IMR-90 (cell line): ENCODE results near the gene PHIP. TPM values are rescaled to one million over a fixed set of nuclear protein-coding genes. Genes with fewer than 3 reads are reported as not detected.

Experiments
- ATAC-seq: fragments of 200-7000 bp; cut with Tn5 transposase; 2 replicates; pipeline ENCODE4 v1.9.1; 2020; ENCODE audit warnings: low read depth, mild to moderate bottlenecking, moderate library complexity
- BruUV-seq: library from RNA; stranded (reverse); fragments of 400-500 nt; replicated peaks from 2 replicates; lab custom pipeline; 2021; lab: Mats Ljungman, UMichigan
- CTCF ChIA-PET: fragments of 300-600 bp; formaldehyde crosslinking; extraction: SDS; loops from one replicate; lab custom pipeline; 2021; ENCODE audit warnings: antibody characterized with exemption; lab: Yijun Ruan, JAX
- POLR2A ChIA-PET: fragments of 300-600 bp; sonication (Branson Sonifier 250); formaldehyde crosslinking; loops from one replicate; lab custom pipeline; 2022; ENCODE audit warnings: antibody characterized with exemption; ENCODE audit not compliant: unreplicated experiment; lab: Charles Lee
- DNase-seq: peaks from one replicate; pipeline ENCODE4 v3.0.0; 2013
- H2AFZ ChIP-seq: replicated peaks from 2 replicates; pipeline ENCODE3; 2013; ENCODE audit warnings: low read length, mild to moderate bottlenecking; ENCODE audit not compliant: poor library complexity
- H2AK5ac ChIP-seq: 2 replicates; pipeline ENCODE4 v1.6.1; 2013; ENCODE audit warnings: low read depth, low read length, inconsistent platforms
- H2AK9ac ChIP-seq: replicated peaks from 2 replicates; pipeline ENCODE3; 2013; ENCODE audit warnings: mild to moderate bottlenecking, low read depth, low read length, moderate library complexity; ENCODE audit not compliant: poor library complexity
- H2BK120ac ChIP-seq: 2 replicates; pipeline ENCODE4 v1.6.1; 2013; ENCODE audit warnings: low read depth, low read length, inconsistent platforms
- H2BK15ac ChIP-seq: 3 replicates; pipeline ENCODE4 v1.6.1; 2013; ENCODE audit warnings: low read depth, low read length, inconsistent platforms
- H2BK20ac ChIP-seq: 2 replicates; pipeline ENCODE4 v1.6.1; 2013; ENCODE audit warnings: low read depth, mild to moderate bottlenecking, inconsistent platforms, low read length, moderate library complexity
- H2BK5ac ChIP-seq: 2 replicates; pipeline ENCODE4 v1.6.1; 2013; ENCODE audit warnings: mild to moderate bottlenecking, low read depth, low read length, inconsistent platforms; ENCODE audit not compliant: poor library complexity, severe bottlenecking
- H3K14ac ChIP-seq: replicated peaks from 2 replicates; pipeline ENCODE4 v1.6.1; 2013; ENCODE audit warnings: low read depth, low read length, inconsistent platforms
- H3K18ac ChIP-seq: 2 replicates; pipeline ENCODE4 v1.6.1; 2013; ENCODE audit warnings: low read depth, low read length, control low read depth
- H3K23ac ChIP-seq: 2 replicates; pipeline ENCODE4 v1.6.1; 2013; ENCODE audit warnings: low read depth, low read length, inconsistent platforms
- H3K27ac ChIP-seq: 2 replicates; pipeline ENCODE4 v1.5.1; 2013; ENCODE audit warnings: mild to moderate bottlenecking, control low read depth, low read length; ENCODE audit not compliant: insufficient read depth
- H3K27me3 ChIP-seq: 2 replicates; pipeline ENCODE4 v1.6.1; 2013; ENCODE audit warnings: low read length; ENCODE audit not compliant: control insufficient read depth, insufficient read depth
- H3K36me3 ChIP-seq: 2 replicates; pipeline ENCODE4 v1.6.1; 2013; ENCODE audit warnings: low read length, mixed read lengths; ENCODE audit not compliant: control insufficient read depth, insufficient read depth
- H3K4ac ChIP-seq: 2 replicates; pipeline ENCODE4 v1.6.1; 2013; ENCODE audit warnings: low read depth, low read length, inconsistent platforms
- H3K4me1 ChIP-seq: 2 replicates; pipeline ENCODE4 v1.6.1; 2013; ENCODE audit warnings: low read length, mixed read lengths; ENCODE audit not compliant: control insufficient read depth, insufficient read depth
- H3K4me2 ChIP-seq: 2 replicates; pipeline ENCODE4 v1.6.1; 2013; ENCODE audit warnings: low read depth, mild to moderate bottlenecking, control low read depth, low read length, moderate library complexity
- H3K4me3 ChIP-seq: 2 replicates; pipeline ENCODE4 v1.5.1; 2013; ENCODE audit warnings: low read depth, mild to moderate bottlenecking, control low read depth, low read length, moderate library complexity; ENCODE audit not compliant: insufficient read depth
- H3K56ac ChIP-seq: 2 replicates; pipeline ENCODE4 v1.6.1; 2013; ENCODE audit warnings: low read length, inconsistent platforms; ENCODE audit not compliant: insufficient read depth; ENCODE audit errors: extremely low read depth
- H3K79me1 ChIP-seq, 2 experiments: 2 replicates each; pipeline ENCODE4 v1.6.1; 2013; ENCODE audit warnings: low read length in 2 of 2, inconsistent platforms in 1 of 2, low read depth in 1 of 2
- H3K9ac ChIP-seq: 2 replicates; pipeline ENCODE4 v1.6.1; 2013; ENCODE audit warnings: low read depth, low read length, control low read depth
- H3K9me1 ChIP-seq: 2 replicates; pipeline ENCODE4 v1.6.1; 2013; ENCODE audit warnings: low read length, inconsistent platforms; ENCODE audit not compliant: insufficient read depth
- H3K9me3 ChIP-seq: 2 replicates; pipeline ENCODE4 v1.6.1; 2013; ENCODE audit warnings: low read length; ENCODE audit not compliant: control insufficient read depth, insufficient read depth
- H4K20me1 ChIP-seq: 2 replicates; pipeline ENCODE4 v1.6.1; 2013; ENCODE audit warnings: low read length, inconsistent platforms; ENCODE audit not compliant: insufficient read depth
- H4K5ac ChIP-seq: 2 replicates; pipeline ENCODE4 v1.6.1; 2013; ENCODE audit warnings: mild to moderate bottlenecking, low read depth, low read length, control low read depth
- H4K8ac ChIP-seq, 2 experiments: 2 replicates each; pipeline ENCODE4 v1.6.1; 2013; ENCODE audit warnings: low read depth in 2 of 2, low read length in 2 of 2, control low read depth in 1 of 2, inconsistent platforms in 1 of 2
- H4K91ac ChIP-seq: 2 replicates; pipeline ENCODE4 v1.6.1; 2013; ENCODE audit warnings: low read depth, low read length, inconsistent platforms; ENCODE audit not compliant: insufficient read depth
- FOS ChIP-seq: fragments of 150-350 bp; IDR thresholded peaks from 2 replicates; pipeline ENCODE4 v1.6.1; 2016; ENCODE audit warnings: low read depth, low read length
- MAFK ChIP-seq: IDR thresholded peaks from 2 replicates; pipeline ENCODE4 v1.6.1; 2012; ENCODE audit warnings: low read depth, low read length, improper control_type of control experiment
- MXI1 ChIP-seq: IDR thresholded peaks from 2 replicates; pipeline ENCODE4 v1.6.1; 2012; ENCODE audit warnings: low read depth, mild to moderate bottlenecking, low read length, moderate library complexity, borderline replicate concordance
- NFE2L2 ChIP-seq: fragments of 150-350 bp; IDR thresholded peaks from 2 replicates; pipeline ENCODE4 v1.6.1; 2016; ENCODE audit warnings: low read depth, mild to moderate bottlenecking, low read length
- RAD21 ChIP-seq: IDR thresholded peaks from 2 replicates; pipeline ENCODE4 v1.6.1; 2012; ENCODE audit warnings: low read length, improper control_type of control experiment
- WGBS, 2 experiments: methylation state at CpG; one replicate each; pipeline versions ENCODE4 v1.1.5 to v1.1.7; 2013; ENCODE audit warnings: missing lambda C conversion rate in 2 of 2; ENCODE audit not compliant: insufficient read length in 1 of 2; ENCODE audit errors: extremely low coverage in 2 of 2; 5-methylcytosine and 5-hydroxymethylcytosine counted together
- dilution Hi-C: fragments of 300-500 bp; cut with HindIII; formaldehyde crosslinking; loops from one replicate; pipeline ENCODE4 v1.14.3; 2018; ENCODE audit warnings: low sequenced_read_pairs; ENCODE audit not compliant: unreplicated experiment
- in situ Hi-C: fragments of 300-500 bp; cut with MboI; formaldehyde crosslinking; loops from 3 replicates; pipeline ENCODE4 v1.14.3; 2019; ENCODE audit warnings: low sequenced_read_pairs, inconsistent platforms, mixed read lengths
- intact Hi-C: fragments of 100-400 bp; cut with micrococcal nuclease; formaldehyde crosslinking; loops from 2 replicates; pipeline ENCODE4 v1.10.0; 2022
- polyA plus RNA-seq, 3 experiments: library from polyadenylated mRNA; depleted of rRNA; stranded (reverse); fragments of >200 nt; gene quantifications; 2 replicates each; pipeline ENCODE4 v1.2.3, GENCODE V29; 2012; ENCODE audit warnings: low replicate concordance in 1 of 3
- total RNA-seq: library from RNA; depleted of rRNA; stranded (reverse); fragments of >200 nt; gene quantifications from 2 replicates; pipeline ENCODE4 v1.2.3, GENCODE V29; 2012
- TF ChIP-seq, protein P1 (sequence below): fragments of 150-350 bp; IDR thresholded peaks from 2 replicates; pipeline ENCODE4 v1.6.1; 2016; ENCODE audit warnings: low read depth, mild to moderate bottlenecking, low read length, moderate library complexity, borderline replicate concordance

The PHIP gene
- total and polyA plus RNA-seq, 2 of the 4 experiments (the other 2 are of a cell fraction), result 3.4 to 20.4 TPM

DNA sequence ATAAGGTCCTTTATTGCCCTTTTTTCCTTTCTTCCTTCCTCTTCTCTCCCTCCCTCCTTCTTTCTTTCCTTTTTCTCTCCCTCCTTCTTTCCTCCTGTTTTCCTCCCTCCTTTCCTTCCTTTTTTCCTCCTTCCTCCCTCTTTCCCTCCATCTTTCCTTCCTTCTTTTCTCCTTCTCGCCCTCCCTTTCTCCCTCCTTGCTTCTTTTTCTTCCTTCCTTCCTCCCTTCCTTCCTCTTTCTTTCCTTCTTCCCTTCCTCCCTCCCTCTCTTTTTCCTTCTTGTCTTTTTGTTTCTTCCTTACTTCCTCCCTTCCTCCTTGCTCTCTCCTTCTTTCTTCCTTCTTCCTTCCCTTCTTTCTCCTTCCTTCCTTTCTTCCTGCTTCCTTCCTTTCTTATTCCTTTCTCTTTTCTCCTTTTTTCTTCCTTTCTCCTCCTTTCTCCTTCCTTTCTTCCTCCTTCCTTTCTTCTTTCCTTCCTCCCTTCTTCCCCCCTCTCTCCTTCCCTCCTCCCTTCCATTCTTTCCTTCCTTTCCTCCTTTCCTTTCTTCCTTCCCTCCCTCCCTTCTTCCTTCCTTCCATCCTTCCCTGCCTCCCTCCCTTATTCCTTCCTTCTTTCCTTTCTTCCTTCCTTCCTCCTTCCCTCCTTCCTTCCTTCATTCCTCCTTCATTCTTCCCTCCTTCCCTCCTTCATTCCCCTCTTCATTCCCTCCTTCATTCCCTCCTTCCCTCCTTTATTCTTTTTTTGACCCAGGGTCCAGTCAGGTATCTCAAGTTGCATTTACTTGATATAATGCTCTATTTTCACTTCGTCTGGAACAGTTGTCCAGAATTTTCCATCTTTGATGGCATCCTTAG lies 11.7 kb upstream of the PHIP start:
- dilution Hi-C loops, result no loop called here
- Histone ChIP-seq H3K23ac (no peak overlapping the region), H2AK9ac (no peak overlapping the region), H3K18ac (no peak overlapping the region), H4K8ac (no peak overlapping the region), H2BK20ac (no peak overlapping the region), H3K79me1 (no peaks in the 10 kb centered on the region), H3K9ac (no peak overlapping the region), H3K4me1 (no peaks in the 10 kb centered on the region), H4K20me1 (no peaks in the 10 kb centered on the region), H2BK120ac (no peak overlapping the region), H3K4me3 (no peak overlapping the region), H2AK5ac (no peak overlapping the region), H3K14ac (no peak overlapping the region), H2BK15ac (no peak overlapping the region), H3K56ac (no peak overlapping the region), H3K4me2 (no peak overlapping the region), H3K36me3 (no peaks in the 10 kb centered on the region), H4K5ac (no peak overlapping the region), H4K91ac (no peak overlapping the region), H2BK5ac (no peak overlapping the region), H3K27ac (no peak overlapping the region), H3K27me3 (peaks cover 2% of the 10 kb centered on the region; the same call in 1 of the 2 replicates), H3K4ac (no peak overlapping the region), H2AFZ (no peak overlapping the region), H3K9me1 (no peaks in the 10 kb centered on the region), H3K9me3 (no peaks in the 10 kb centered on the region)
- BruUV-seq, result no TSS peak
- 44% methylated on average over 1 of the region's 2 CpGs; no CpG with 5 or more reads in 1 of the 2 experiments for WGBS, 2 experiments
- ATAC-seq (no peak), DNase-seq (no peak)
- ChIA-PET CTCF (no interaction called here), POLR2A (no interaction called here)
- no peak for TF ChIP-seq NFE2L2
- no peak for TF ChIP-seq MXI1
- no peak for TF ChIP-seq RAD21
- no peak for TF ChIP-seq FOS
- TF ChIP-seq MAFK, result no peak
- TF ChIP-seq, protein P1, sequence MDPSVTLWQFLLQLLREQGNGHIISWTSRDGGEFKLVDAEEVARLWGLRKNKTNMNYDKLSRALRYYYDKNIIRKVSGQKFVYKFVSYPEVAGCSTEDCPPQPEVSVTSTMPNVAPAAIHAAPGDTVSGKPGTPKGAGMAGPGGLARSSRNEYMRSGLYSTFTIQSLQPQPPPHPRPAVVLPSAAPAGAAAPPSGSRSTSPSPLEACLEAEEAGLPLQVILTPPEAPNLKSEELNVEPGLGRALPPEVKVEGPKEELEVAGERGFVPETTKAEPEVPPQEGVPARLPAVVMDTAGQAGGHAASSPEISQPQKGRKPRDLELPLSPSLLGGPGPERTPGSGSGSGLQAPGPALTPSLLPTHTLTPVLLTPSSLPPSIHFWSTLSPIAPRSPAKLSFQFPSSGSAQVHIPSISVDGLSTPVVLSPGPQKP, result no peak
- in situ Hi-C loops, result loop anchor here (10.0 kb wide), 1 partner anchor 135 kb away; no protein-coding TSS in a partner anchor
- intact Hi-C loops, result no loop called here
